MM.1S (cell line): ENCODE measurements around the gene IL7R.
"Not testable (repeated sequence)": the region's sequence is repeated elsewhere in the genome, so short reads cannot be mapped to it uniquely, and the experiment has no call there.

Experiments used
- DNase-seq: peaks from one replicate; pipeline ENCODE4 v3.0.0-alpha.2; 2015
- H2AFZ ChIP-seq: fragments of 300-600 bp; sonication (generic); 2 replicates; pipeline ENCODE4 v1.6.0; 2016; ENCODE audit warnings: antibody characterized with exemption, low read length
- H3F3A ChIP-seq: fragments of 300-600 bp; sonication (generic); 2 replicates; pipeline ENCODE4 v1.6.1; 2016; ENCODE audit warnings: mild to moderate bottlenecking, antibody characterized with exemption, low read length, moderate library complexity, mixed read lengths; ENCODE audit not compliant: insufficient read depth
- H3K27ac ChIP-seq: fragments of 300-600 bp; sonication (generic); 2 replicates; pipeline ENCODE4 v1.5.1; 2016; ENCODE audit warnings: mild to moderate bottlenecking, low read length
- H3K27me3 ChIP-seq: fragments of 300-600 bp; sonication (generic); replicated peaks from 2 replicates; pipeline ENCODE4 v1.6.0; 2016; ENCODE audit warnings: low read length; ENCODE audit not compliant: insufficient read depth
- H3K36me3 ChIP-seq: fragments of 300-600 bp; sonication (generic); replicated peaks from 2 replicates; pipeline ENCODE4 v1.6.1; 2016; ENCODE audit warnings: mild to moderate bottlenecking, low read length, mixed read lengths; ENCODE audit not compliant: insufficient read depth
- H3K4me1 ChIP-seq: fragments of 300-600 bp; sonication (generic); 2 replicates; pipeline ENCODE4 v1.6.1; 2016; ENCODE audit warnings: low read length, mixed read lengths
- H3K4me2 ChIP-seq: fragments of 300-600 bp; sonication (generic); 2 replicates; pipeline ENCODE4 v1.6.0; 2016; ENCODE audit warnings: low read depth, low read length
- H3K4me3 ChIP-seq: fragments of 300-600 bp; sonication (generic); 2 replicates; pipeline ENCODE4 v1.5.1; 2016; ENCODE audit warnings: low read length, mixed read lengths
- H3K79me2 ChIP-seq: fragments of 300-600 bp; sonication (generic); 2 replicates; pipeline ENCODE4 v1.6.1; 2016; ENCODE audit warnings: mixed run types, low read length, mixed read lengths
- H3K9ac ChIP-seq: fragments of 300-600 bp; sonication (generic); 2 replicates; pipeline ENCODE4 v1.6.1; 2016; ENCODE audit warnings: low read length, mixed read lengths
- H3K9me2 ChIP-seq: fragments of 300-600 bp; sonication (generic); replicated peaks from 2 replicates; pipeline ENCODE4 v1.6.1; 2016; ENCODE audit warnings: mild to moderate bottlenecking, low read length, mixed read lengths; ENCODE audit not compliant: insufficient read depth
- H3K9me3 ChIP-seq: fragments of 300-600 bp; sonication (generic); replicated peaks from 2 replicates; pipeline ENCODE4 v1.6.1; 2016; ENCODE audit warnings: mild to moderate bottlenecking, low read length, mixed read lengths; ENCODE audit not compliant: insufficient read depth
- H4K20me1 ChIP-seq: fragments of 300-600 bp; sonication (generic); 2 replicates; pipeline ENCODE4 v1.6.1; 2016; ENCODE audit warnings: mild to moderate bottlenecking, low read length, moderate library complexity, mixed read lengths; ENCODE audit not compliant: insufficient read depth
- CTCF ChIP-seq: fragments of 300-600 bp; sonication (generic); IDR thresholded peaks from 2 replicates; pipeline ENCODE4 v1.5.1; 2016; ENCODE audit warnings: antibody characterized with exemption, low read length, mixed read lengths
- EZH2 ChIP-seq: fragments of 300-600 bp; sonication (generic); optimal IDR thresholded peaks from 2 replicates; pipeline ENCODE3; 2017; ENCODE audit warnings: low read depth, mild to moderate bottlenecking, antibody characterized with exemption, low read length, mixed read lengths
- EZH2phosphoT487 ChIP-seq: fragments of 300-600 bp; sonication (generic); IDR thresholded peaks from 2 replicates; pipeline ENCODE4 v1.6.1; 2018; ENCODE audit warnings: antibody characterized with exemption, low read length

Gene IL7R

DNA sequence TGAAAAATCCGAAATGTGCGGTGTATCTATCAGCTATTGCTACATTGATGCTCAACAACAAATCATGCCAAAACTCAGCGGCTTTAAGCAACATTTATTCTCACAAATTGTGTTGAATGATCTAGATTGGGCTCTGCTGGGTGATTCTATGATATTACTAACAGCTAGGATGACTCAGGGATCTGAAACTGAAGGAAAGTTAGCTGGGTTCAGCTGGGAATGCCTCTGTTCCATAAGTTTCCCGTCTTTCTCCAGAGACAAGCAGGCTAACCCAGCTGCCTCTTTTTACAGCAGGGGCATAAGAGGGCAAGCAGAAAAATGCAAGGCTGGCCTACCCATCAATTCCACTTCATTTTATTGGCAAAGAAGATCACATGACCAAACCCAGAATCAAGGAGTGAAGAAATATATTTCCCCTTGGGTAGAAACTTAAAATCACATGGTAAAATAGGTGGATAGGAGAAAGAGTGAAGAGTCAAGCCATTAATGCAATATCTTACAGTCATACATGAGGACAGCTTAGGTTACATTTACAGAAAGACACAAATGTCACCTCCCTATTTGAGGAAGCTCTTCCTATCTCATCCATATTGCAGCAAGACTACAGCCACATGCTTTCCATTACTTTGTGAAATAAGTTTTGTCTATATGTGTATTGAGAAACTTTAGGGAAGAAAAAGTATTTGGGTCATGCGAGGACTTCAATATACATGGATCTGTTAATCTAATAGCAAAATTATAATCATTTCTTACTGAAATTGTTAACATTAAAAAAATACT is 30.8 kb downstream of the IL7R start:
- no peak for DNase-seq
- H2AFZ ChIP-seq = no peak overlapping the region

DNA sequence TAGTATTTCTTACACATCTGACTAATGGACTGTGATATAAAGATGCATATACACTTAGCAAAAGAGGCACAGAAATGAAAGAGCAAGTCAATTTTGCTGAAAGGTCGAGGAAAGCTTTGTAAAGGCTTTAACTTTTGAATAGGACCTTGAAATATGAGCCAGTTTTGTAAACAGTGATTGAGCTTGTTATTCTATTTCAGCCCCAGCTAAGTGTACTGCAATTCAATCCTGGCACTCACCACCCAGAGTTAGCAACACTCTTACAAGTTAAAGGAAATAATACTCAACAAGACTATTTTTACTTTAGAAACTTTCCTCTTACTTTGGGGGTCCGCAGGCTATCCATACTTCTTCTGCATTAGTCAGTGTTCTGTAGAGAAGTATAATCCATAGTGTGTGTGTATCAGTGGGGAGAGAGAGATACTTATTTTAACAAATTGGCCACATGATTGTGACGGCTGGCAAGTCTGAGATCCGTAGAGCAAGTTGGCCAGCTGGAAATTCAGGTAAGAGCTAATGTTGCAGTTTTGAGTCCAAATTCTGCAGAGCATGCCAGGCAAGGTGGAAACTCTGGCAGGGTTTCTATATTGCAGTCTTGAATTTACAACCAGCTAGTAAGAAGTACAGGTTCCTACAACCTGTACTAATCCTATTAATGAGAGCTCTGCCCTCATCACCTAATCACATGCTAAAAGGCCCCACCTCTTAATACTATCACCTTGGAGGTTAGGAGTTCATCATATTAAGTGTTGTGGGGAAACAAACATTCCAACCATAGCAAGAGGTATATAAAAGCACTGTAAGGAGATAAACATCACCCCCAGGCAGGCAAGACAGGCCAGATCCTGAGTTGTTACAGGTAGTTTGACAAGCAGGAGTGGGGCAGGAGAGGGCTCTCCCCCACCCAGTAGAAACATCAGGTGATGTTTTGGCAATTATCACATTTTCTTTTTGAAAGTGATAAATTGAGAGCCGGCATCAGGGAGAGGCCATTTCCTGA is 33.6 kb downstream of the IL7R start:
- no peak overlapping the region for H2AFZ ChIP-seq
- no peaks in the 10 kb centered on the region for H4K20me1 ChIP-seq
- DNase-seq = no peak
- no peak for TF ChIP-seq EZH2
- no peak for TF ChIP-seq EZH2phosphoT487
- no peak for TF ChIP-seq CTCF
- no peak overlapping the region for H3K9ac ChIP-seq
- no peak overlapping the region for H3K27ac ChIP-seq
- no peaks in the 10 kb centered on the region for H3F3A ChIP-seq
- H3K4me3 ChIP-seq = no peak overlapping the region
- H3K27me3 ChIP-seq = no peaks in the 10 kb centered on the region
- H3K9me2 ChIP-seq = no peaks in the 10 kb centered on the region
- H3K9me3 ChIP-seq = no peaks in the 10 kb centered on the region
- no peaks in the 10 kb centered on the region for H3K36me3 ChIP-seq
- no peaks in the 10 kb centered on the region for H3K79me2 ChIP-seq
- no peak overlapping the region for H3K4me2 ChIP-seq
- no peaks in the 10 kb centered on the region for H3K4me1 ChIP-seq

More for the DNA sequence above, 30.8 kb downstream of the IL7R start:
- TF ChIP-seq CTCF (no peak), EZH2 (no peak), EZH2phosphoT487 (no peak)
- Histone ChIP-seq H4K20me1 (no peaks in the 10 kb centered on the region), H3F3A (no peaks in the 10 kb centered on the region), H3K9ac (no peak overlapping the region), H3K79me2 (no peaks in the 10 kb centered on the region), H3K9me3 (no peaks in the 10 kb centered on the region), H3K9me2 (no peaks in the 10 kb centered on the region), H3K27me3 (no peaks in the 10 kb centered on the region), H3K4me3 (no peak overlapping the region), H3K27ac (no peak overlapping the region), H3K36me3 (no peaks in the 10 kb centered on the region), H3K4me2 (no peak overlapping the region), H3K4me1 (no peaks in the 10 kb centered on the region)

DNA sequence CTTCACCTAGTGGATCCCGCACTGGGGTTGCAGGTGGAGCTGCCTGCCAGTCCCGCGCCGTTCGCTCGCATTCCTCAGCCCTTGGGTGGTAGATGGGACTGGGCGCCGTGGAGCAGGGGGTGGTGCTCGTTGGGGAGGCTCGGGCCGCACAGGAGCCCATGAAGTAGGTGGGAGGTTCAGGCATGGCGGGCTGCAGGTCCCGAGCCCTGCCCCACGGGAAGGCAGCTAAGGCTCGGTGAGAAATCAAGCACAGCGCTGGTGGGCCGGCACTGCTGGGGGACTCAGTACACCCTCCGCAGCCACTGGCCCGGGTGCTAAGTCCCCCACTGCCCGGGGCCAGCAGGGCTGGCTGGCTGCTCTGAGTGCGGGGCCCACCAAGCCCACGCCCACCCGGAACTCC is 36.1 kb downstream of the IL7R start:
- H4K20me1 ChIP-seq, H3K4me3 ChIP-seq, DNase-seq, H3K79me2 ChIP-seq, H3K9me3 ChIP-seq, H3K9ac ChIP-seq, H3K4me2 ChIP-seq, H3K27ac ChIP-seq, H3K27me3 ChIP-seq, H2AFZ ChIP-seq, H3K4me1 ChIP-seq, H3F3A ChIP-seq, H3K36me3 ChIP-seq, H3K9me2 ChIP-seq: not testable (repeated sequence)
